HG03139 (cell line): ENCODE results near the gene CHST1.

Experiments used
- ATAC-seq: cut with Tn5 transposase; IDR thresholded peaks from one replicate; pipeline ENCODE4 v1.9.1; 2021; ENCODE audit not compliant: unreplicated experiment

CHST1 gene, protein sequence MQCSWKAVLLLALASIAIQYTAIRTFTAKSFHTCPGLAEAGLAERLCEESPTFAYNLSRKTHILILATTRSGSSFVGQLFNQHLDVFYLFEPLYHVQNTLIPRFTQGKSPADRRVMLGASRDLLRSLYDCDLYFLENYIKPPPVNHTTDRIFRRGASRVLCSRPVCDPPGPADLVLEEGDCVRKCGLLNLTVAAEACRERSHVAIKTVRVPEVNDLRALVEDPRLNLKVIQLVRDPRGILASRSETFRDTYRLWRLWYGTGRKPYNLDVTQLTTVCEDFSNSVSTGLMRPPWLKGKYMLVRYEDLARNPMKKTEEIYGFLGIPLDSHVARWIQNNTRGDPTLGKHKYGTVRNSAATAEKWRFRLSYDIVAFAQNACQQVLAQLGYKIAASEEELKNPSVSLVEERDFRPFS

DNA sequence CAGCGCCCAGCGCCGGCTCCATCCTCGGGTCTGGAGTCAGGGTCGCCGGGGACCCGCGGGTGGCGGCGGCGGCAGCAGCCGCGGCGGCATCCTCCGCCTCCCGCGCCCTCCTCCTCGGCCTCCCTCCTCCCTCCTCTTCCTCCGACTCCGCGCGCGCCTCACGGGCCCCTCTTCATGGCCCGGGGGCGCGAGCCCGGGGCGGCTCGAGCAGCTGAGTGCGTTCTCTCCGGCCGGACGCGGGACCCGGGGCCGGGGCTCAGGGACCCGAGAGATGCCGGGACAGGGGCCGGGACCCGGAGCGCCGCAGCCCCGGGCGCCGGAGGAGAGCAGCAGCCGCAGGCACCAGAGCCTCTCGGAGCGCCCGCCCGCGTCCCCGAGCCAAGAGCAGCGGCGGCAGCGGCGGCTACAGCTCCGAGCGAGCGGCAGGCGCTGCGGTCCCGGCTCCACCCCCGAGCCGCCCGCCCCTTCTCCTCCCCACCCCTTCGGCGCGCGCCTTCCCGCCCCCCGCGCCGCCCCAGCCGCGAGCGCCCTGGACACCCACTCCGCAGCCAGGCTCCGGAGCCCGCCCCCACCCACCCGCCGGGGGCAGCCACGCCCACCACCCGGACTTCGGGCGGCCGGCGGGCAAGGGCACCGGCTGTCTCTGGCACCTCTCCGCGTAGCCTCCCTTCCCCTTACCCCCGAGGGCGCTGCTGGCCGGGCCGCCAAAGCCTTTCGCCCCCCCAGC is at the start of gene CHST1:
Gene CHST1 (minus strand): TSS at position 417 of the 727 bp plus-strand sequence. CDS start 14,699 bp downstream, outside the sequence.
- no peak for ATAC-seq

DNA sequence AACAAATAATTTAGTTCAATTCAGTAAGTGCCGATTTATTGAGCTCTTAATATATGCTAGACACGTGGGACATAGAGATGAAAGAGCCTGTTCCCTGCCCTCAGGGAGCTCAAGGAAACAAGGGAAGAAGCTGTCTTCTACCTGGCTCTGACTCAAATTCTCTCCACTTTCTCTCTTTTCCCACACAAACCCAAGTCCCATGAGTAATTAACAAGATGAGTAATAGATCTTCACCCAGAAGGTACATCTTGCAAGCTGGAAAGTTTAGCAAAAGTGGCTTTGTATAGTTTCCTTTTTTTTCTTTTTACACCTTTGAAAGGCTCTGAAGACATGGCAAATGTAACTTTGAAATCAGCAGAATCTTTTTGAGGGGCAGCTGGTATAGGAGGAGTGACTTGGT is 48.2 kb upstream of the CHST1 start:
- no peak for ATAC-seq

DNA sequence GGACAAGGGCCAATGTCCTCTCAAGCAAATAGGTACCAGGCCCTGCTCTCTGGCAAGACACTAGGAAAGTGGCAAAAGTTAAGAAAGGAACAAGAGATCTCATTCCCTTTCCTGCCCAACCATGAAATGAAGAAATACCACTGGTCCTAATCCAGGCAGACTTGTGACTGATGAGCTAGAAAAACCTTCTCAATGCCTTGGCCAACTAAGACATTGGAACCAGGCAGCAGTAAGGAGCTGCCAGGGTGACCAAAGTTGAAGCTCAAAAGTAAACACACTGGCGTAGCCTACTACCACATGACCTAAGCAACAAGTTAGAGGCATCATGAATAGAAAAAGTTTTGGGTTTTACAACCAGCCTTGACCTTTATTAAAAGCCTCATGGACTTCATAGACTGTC is 45.1 kb upstream of the CHST1 start:
- ATAC-seq, result no peak

- ATAC-seq, result no peak
These were observed 43.7 kb upstream of the CHST1 start for GRCh38 chr11:45708887-45709663.

DNA sequence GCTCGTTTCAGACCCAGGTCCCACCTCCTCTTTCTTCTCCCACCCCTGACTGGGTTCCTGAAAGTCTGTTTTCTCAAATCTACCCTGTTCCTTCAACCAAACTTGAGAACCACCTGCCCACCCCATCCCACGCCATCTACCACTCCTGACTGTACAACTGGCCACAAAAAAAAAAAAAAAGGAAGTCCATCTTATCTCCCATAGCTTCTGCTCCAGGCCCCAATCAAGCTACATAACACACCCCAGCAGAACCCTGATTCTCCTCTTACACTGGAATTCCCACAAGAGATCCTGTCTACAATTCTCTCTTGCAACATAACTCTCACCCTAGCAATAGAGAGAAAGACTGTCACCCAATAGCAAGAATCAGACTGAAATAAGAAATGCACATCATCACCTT is 39.2 kb upstream of the CHST1 start:
- no peak for ATAC-seq

DNA sequence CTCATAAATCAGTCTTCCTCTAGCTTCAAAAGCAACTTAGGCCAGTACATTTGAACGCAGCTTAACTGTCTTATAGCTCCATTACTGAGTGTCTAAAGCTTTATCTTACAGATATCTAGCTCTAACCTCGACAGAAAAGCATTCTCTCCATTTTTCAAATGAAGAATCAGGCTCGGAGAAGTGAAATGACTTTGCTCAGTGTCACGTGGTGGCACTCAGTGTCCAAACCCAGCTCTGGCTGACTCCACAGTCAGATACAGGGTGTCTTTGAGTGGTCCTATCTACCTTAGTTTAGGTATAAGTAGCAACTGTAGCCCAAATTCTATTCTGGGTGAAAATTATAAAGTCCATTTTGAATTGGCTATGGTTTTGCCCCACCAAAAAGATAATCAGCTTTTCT is 38.7 kb upstream of the CHST1 start:
- no peak for ATAC-seq

- ATAC-seq, result no peak
These were observed 37.1 kb upstream of the CHST1 start for GRCh38 chr11:45702511-45702910.

DNA sequence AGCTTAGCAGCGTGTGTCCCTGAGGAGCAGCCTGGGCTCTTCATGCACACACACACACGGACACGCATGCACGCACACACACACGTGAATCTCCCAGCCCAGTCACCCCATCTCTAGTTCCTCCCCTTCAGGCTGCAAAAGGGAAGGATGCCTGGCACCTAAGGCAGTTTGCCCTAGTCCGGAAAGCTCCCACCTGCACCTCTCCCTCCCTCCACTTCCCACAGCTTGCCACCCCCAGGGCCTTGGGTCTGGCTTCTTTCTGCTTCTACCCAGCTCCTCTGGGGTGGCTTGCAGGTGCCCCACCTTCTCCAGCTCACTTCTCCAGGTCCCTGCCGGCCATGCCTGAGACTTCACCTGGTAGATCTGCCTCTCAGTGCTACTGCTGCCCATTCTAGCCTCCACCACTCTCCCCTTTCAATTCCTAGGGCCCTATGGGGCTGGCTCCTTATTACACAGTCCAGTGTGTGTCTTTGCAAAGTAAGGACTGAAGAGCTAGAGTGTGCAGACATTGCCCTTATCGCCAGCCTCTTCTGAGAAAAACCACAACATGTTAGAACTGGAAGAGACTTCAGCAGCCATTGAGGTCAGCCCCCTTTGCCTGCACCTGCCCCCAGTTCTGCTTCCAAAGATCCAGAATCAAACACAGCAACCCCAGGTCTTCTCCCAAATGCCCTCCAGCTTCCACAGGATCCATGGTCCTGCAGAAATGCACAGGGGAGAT is 33.5 kb upstream of the CHST1 start:
- ATAC-seq, result no peak

DNA sequence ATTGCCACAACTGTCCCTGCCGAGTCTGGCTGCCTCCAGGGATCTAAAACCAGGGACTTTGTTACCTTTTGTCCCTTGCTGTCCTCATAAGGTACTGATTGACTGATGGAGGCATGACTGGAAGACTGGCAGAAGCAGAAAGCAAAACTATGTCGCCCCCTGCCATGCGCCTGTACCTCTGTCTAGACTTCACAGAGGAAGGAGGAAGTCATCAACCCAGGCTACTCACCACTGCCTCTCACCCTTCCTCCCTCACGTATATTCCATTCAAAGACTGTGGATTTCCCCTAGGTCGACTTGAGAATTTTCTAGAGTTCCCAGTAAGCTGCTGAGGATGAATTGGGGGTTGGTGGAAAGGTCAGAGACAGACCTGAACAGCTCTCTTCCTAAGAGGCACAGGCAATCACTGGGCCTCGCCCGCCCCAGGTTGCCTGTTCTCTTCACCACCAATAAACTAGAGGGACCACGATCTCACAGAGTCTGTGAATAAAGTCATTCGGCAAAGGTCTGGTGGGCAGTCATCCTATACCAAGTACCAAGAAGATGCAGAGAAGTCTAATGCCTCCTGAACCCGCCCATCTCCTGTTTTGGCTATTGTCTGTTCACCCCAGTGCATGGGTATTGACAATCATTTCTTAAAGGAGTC is 27.5 kb upstream of the CHST1 start:
- no peak for ATAC-seq

DNA sequence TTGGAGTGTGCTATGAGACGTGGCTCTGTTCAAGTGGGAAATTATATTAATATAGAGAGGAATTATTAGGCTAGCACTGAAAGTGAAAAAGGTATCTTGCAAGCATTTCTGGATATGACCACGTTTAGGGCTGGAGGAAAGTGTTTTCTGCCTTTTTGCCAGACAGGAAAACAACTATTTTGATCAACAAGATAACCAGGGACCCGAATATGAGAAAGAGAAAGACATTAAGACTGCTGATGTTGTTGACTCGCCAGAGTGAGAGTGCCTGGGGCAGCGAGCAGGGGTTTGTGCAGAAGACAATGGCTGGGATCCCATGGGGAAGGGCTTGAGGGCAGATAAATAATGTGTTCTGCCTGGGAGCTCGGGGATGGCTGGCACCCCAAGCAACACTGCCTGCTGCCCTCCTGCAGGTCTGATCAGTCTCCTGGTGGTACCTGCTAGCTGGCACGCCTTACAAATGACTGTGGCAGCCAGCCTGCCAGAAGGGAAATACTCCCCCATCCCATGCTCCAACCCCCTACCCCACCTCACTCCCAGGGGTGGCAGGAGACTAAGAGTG is 23.1 kb upstream of the CHST1 start:
- no peak for ATAC-seq

DNA sequence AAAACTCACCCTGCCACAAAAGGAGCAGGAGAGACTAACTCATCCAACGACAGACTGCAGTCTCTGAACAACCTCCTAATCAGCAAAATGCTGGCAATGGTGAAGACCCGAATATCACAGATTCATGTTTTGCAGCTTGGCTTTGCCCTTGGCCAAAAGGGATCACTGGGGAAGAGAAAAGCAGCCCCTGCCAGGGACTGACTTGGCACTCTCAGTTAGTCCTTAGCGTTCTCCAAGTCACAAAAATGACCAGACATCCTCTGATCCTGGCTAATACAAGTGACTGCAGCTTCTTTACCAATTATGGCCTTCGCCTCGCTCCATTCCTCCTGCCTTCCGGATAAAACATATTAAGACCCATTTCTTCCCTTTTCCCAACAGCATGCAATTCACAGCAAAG is 22.4 kb upstream of the CHST1 start:
- no peak for ATAC-seq

DNA sequence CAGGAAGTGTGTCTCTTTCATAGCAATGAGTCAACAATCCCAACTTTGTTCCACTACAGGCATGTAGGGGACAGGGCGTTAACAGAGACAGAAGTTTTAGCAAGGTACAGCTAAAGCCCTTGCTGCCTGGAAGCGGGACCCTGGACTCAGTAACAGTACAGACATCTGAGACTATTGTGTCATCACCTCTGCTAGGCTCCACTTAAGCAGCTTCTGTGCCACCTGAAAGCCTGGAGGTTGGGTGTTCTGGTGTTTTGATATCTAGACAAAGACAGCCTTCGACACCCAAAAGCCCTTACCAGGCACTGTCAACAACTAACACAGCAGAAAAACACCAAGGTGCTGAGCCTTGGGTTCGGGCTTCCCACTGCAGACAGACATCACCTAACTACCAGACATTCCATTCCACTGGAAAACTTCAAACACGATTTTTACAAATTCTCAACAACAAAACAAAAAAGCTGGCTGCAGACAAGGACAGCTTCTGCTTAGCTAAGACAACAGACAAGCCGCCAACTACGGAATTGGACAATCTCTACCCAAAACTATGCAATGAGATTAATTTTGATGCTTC is 20.6 kb upstream of the CHST1 start:
- no peak for ATAC-seq

GRCh38 chr11:45684440-45684839 is 19.0 kb upstream of the CHST1 start:
- ATAC-seq, result no peak

DNA sequence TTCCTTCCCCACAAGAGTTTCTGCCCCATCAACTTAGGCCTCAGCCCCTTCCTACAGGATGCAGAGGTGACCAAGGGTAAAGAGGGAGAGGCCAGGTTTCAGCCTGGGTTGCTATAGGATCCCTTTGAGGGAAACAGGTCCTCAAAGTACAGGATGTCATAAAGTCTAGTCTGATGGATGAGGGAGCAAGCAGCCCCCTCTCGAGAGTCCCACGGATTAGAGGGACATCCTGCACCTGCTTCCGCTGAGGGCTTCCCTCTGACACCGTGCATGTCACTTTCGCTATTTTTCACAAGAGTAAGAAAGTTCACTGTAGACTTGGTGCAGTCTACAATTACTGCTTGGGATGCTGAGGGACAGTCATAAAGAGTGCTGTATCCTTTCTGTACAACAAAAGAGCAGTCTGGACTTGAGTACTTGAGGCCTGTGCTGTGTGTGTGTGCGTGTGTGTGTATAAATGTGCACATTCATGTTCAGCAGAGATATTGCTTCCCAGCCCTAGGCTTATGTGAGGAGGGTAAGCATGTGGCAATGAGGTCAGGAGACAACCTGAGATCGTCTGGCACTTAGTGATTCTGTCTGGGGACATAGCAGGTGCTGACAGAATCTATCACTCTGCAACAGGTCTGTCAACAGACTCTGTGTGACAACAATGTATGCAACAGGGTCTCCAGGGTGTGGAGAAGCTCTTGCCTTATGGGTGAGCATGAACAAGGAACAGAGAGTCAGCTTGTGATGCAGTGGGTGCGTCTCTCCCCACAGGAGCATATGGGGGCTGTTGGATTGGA is 18.0 kb upstream of the CHST1 start:
- no peak for ATAC-seq

DNA sequence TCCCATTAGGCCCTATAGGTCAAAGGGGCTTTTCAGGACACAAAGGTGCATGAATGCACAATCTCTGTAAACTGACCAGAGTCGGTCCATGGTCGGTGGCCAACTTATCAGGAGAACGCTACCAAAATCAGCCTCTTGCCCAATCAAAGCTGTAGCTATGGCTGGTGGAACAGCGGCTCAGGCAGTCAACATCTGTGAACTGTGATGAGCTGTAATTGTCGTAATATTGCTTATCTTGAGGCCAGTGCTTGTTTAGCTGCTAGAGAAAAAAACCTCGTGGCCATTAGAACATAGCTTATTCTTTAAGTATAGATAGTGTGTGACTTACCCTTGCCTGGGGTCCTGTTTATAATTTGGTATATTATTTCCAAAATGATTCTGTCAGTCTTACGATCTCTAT is 14.4 kb upstream of the CHST1 start:
- no peak for ATAC-seq

DNA sequence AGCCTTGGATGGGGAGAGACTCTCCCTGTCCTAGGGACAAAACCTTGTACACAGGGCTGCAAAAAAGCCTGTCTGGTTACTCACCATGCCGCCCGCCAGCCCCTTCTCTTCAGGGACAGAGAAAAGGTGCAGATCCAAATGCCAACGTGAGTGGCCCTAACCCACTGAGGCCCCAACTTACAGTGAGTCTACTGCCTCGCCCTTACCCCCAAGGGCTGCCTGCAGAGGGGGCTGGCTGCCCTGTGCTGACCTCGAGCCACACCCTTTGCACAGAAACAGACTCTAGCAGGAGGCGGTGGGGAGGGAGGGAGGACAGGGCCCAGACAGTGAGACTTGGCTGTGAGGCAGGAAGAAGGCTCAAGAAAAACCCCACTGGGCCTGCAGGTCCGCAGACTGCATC is 13.6 kb upstream of the CHST1 start:
- no peak for ATAC-seq

DNA sequence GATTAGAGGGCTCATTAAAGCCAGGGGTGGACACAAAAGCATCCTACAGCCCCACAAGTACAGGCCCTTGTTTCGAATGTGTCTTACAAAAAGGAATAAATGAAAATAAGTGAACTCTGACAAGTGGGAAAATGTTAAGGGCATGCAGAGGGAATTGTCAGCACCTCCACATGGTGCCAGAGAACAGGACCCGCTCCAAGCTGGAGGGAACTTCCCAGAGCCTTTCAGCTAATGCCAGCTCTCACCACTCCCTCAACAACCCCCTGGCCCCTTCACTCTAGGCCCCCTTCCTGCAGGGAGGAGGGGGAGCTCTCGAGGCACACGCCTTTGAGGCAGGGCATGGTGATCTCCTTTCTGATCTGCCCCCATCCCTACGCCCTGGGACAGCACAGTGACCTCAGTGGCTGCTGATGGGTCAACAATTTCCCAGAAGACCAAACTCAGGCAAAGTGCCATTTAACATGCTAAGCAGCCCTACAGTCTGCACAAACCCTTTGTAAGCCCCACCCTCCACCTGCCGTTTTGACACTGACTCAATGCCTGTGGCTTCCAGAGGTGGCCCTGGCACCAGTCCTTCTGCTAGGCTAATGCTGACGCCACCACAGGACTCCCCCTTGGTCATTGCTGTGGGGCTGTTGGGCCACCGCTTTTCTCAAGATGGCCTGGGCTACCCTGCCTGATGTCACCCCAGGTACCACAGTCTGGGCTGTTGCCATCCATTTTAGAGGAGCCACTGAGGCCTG is 12.5 kb upstream of the CHST1 start:
- ATAC-seq, result no peak

- ATAC-seq, result no peak
These were observed 11.2 kb upstream of the CHST1 start for GRCh38 chr11:45676522-45677095.
